ENCODE measurements around the gene RPS8.

The RPS8 gene

DNA sequence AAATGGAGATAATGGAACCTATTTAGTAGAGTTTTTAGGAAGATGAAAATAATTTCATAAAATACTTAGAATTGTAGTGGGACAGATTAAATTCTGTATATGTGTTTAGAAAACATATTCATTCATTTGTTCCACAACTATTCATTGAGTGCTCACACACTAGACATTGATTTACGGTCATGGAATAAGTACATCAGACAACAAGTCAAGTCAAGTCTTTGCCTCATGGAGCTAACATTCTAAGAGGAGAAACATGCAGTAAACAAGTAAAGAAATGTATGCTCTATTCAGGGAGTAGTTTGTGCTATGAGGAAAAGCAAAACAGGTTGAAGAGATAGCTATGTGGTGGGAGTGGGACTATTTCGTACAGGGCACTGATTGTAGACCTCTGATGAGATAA is 42.0 kb downstream of the RPS8 start:
- Histone ChIP-seq H3K79me2 (no peaks in the 10 kb centered on the region), H3K4me1 (no peaks in the 10 kb centered on the region), H3K27me3 (ENCODE audit: control insufficient read depth, insufficient read depth, low read length) (no peaks in the 10 kb centered on the region), H3K9me3 (ENCODE audit: control insufficient read depth, low read length) (no peaks in the 10 kb centered on the region), H3K4me3 (ENCODE audit: low read depth, low read length) (no peak overlapping the region), H3K27ac (no peak overlapping the region), H3K9ac (no peak overlapping the region), H3K36me3 (ENCODE audit: control insufficient read depth, insufficient read depth, low read length) (no peaks in the 10 kb centered on the region), H3K4me2 (ENCODE audit: low read length) (no peak overlapping the region), H2AFZ (no peak overlapping the region)
- TF ChIP-seq CTCF (IDR thresholded peaks at IDR 0.05) = no peak

DNA sequence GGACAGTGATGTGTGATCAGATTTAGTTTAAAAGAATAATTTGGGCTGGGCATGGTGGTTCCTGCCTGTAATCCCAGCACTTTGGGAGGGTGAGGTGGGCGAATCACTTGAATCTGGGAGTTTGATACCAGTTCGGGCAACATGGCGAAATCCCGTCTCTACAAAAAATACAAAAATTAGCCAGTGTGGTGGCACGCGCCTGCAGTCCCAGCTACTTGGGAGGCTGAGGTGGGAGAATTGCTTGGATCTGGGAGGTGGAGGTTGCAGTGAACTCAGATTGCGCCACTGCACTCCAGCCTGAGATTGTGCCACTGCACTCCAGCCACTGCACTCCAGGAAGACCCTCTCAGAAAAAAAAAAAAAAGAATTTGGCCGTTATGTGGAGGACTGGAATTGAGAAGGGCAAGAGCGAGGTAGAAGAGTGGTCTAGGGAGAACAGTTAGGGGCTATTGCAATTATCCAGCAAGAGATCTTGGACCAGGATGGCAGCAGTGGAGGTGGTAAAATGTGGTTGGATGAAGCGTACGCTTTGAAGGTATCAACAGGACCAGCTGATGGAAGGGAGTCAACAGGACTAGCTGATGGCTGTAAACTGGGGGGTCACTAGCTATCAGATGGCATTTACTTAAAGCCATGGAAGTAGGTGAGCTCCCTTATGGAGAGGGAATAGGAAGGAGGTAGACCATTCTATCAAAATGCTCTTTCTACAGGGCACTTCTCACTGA is 42.6 kb downstream of the RPS8 start:
- Histone ChIP-seq H3K4me1 (no peaks in the 10 kb centered on the region), H3K27me3 (ENCODE audit: control insufficient read depth, insufficient read depth, low read length) (no peaks in the 10 kb centered on the region), H3K36me3 (ENCODE audit: control insufficient read depth, insufficient read depth, low read length) (no peaks in the 10 kb centered on the region), H3K4me3 (ENCODE audit: low read depth, low read length) (no peak overlapping the region), H2AFZ (no peak overlapping the region), H3K4me2 (ENCODE audit: low read length) (no peak overlapping the region), H3K9me3 (ENCODE audit: control insufficient read depth, low read length) (no peaks in the 10 kb centered on the region), H3K79me2 (no peaks in the 10 kb centered on the region), H3K9ac (no peak overlapping the region), H3K27ac (no peak overlapping the region)
- no peak for TF ChIP-seq CTCF (IDR thresholded peaks at IDR 0.05)

- Histone ChIP-seq H3K4me2 (ENCODE audit: low read length) (peak overlapping the region; percentile 30), H3K9ac (no peak overlapping the region), H3K4me1 (no peaks in the 10 kb centered on the region), H3K79me2 (no peaks in the 10 kb centered on the region), H3K4me3 (ENCODE audit: low read depth, low read length) (peak overlapping the region; percentile 48), H3K9me3 (ENCODE audit: control insufficient read depth, low read length) (no peaks in the 10 kb centered on the region), H2AFZ (no peak overlapping the region), H3K27ac (peak overlapping the region; percentile 74), H3K27me3 (ENCODE audit: control insufficient read depth, insufficient read depth, low read length) (no peaks in the 10 kb centered on the region), H3K36me3 (ENCODE audit: control insufficient read depth, insufficient read depth, low read length) (no peaks in the 10 kb centered on the region)
- no peak for TF ChIP-seq CTCF (IDR thresholded peaks at IDR 0.05)
Observed at GRCh38 chr1:44819196-44819607, 43.9 kb downstream of the RPS8 start.

DNA sequence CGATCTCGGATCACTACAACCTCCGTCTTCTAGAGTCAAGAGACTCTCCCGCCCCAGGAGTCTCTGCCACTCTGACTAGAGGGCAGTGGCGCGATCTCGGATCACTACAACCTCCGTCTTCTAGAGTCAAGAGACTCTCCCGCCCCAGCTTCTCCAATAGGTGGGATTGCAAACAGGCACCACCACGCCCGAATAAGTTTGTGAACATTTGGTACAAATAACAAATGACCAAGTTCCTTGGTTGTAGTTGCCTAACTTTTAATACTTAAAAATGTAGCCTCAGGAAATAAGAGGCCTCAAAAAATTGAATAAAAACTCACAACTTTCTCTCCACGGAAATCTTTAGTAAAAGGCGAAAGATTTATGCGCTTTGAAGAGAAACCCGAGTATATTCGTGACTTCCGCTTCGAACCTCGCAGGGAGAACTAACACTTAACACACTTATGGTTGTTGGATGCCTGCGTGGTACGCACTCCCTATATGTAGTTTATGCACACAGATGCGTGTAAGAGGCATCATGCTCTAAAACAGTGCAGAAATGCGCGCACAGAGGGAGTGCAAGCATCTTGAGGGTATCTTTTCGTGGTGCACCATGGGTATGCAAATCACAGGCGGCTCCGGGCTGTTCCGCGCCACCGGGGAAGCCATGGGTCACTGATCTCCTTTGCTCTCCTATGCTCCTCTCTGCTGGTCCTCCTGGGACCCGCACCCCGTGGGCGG is 44.4 kb downstream of the RPS8 start:
- no peak for TF ChIP-seq CTCF (IDR thresholded peaks at IDR 0.05)
- Histone ChIP-seq H3K4me3 (ENCODE audit: low read depth, low read length) (peak overlapping the region; percentile 48), H3K27ac (peak overlapping the region; percentile 74), H3K4me1 (no peaks in the 10 kb centered on the region), H2AFZ (peak overlapping the region; percentile 56), H3K9ac (no peak overlapping the region), H3K27me3 (ENCODE audit: control insufficient read depth, insufficient read depth, low read length) (no peaks in the 10 kb centered on the region), H3K4me2 (ENCODE audit: low read length) (peak overlapping the region; percentile 30), H3K79me2 (no peaks in the 10 kb centered on the region), H3K36me3 (ENCODE audit: control insufficient read depth, insufficient read depth, low read length) (no peaks in the 10 kb centered on the region), H3K9me3 (ENCODE audit: control insufficient read depth, low read length) (no peaks in the 10 kb centered on the region)
